SU-DHL-6 (cell line): ENCODE measurements around the gene NUDT4.

Source experiments
- EZH2phosphoT487 ChIP-seq: fragments of 200-600 bp; sonication (generic), shearing (Covaris generic); conservative IDR thresholded peaks from 2 replicates; pipeline ENCODE4 v1.6.1; 2018; ENCODE audit warnings: mild to moderate bottlenecking, antibody characterized with exemption, low read length, moderate library complexity, mixed read lengths
- TF ChIP-seq, protein P1 (sequence below): fragments of 200-600 bp; sonication (generic); IDR thresholded peaks from one replicate; pipeline ENCODE4 v1.5.1; 2017; ENCODE audit warnings: antibody characterized with exemption, mild to moderate bottlenecking, low read length, moderate library complexity; ENCODE audit not compliant: insufficient read depth, poor library complexity, severe bottlenecking

DNA sequence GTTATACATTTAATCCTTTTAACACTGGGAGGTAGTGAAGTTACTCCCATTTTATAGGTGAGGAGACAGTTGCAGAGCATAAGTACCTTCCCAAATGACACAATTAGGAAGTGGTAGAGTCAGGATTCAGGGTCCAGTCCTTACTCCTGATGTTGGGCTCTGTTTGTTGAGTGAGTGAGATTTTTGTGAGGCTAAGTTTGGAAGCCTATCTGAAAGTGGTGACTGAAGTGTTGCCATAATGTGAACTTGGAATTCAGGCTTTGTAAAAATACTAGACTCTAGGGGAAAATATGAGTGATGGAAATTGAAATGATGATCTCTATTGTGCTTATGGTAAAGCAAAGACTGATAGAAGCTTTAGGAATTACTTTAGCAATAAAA, 2.2 kb downstream of the NUDT4 start:
- TF ChIP-seq, protein P1, sequence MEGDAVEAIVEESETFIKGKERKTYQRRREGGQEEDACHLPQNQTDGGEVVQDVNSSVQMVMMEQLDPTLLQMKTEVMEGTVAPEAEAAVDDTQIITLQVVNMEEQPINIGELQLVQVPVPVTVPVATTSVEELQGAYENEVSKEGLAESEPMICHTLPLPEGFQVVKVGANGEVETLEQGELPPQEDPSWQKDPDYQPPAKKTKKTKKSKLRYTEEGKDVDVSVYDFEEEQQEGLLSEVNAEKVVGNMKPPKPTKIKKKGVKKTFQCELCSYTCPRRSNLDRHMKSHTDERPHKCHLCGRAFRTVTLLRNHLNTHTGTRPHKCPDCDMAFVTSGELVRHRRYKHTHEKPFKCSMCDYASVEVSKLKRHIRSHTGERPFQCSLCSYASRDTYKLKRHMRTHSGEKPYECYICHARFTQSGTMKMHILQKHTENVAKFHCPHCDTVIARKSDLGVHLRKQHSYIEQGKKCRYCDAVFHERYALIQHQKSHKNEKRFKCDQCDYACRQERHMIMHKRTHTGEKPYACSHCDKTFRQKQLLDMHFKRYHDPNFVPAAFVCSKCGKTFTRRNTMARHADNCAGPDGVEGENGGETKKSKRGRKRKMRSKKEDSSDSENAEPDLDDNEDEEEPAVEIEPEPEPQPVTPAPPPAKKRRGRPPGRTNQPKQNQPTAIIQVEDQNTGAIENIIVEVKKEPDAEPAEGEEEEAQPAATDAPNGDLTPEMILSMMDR: no peak
- TF ChIP-seq EZH2phosphoT487: no peak
